NCI-H774 (cell line): ENCODE measurements around the gene KIF2C.
"Not testable (repeated sequence)": the region's sequence is repeated elsewhere in the genome, so short reads cannot be mapped to it uniquely, and the experiment has no call there.

Experiments used
- DNase-seq: peaks from one replicate; lab custom pipeline; 2025; lab: John Stamatoyannopoulos, UW

The KIF2C gene

GRCh38 chr1:44739307-44740178, at the start of gene KIF2C:
Gene KIF2C (plus strand): TSS chr1:44739837. CDS start chr1:44739933, 96 bp downstream.
- DNase-seq: peak; percentile 100

- DNase-seq: no peak
Observed at GRCh38 chr1:44693159-44693558, 46.5 kb upstream of the KIF2C start.

GRCh38 chr1:44693900-44694299, 45.7 kb upstream of the KIF2C start:
- DNase-seq: no peak

- no peak for DNase-seq
Observed at GRCh38 chr1:44694863-44695478, 44.7 kb upstream of the KIF2C start.

GRCh38 chr1:44695671-44696070, 44.0 kb upstream of the KIF2C start:
- DNase-seq: no peak

GRCh38 chr1:44696101-44696500, 43.5 kb upstream of the KIF2C start:
- no peak for DNase-seq

GRCh38 chr1:44696789-44697345, 42.8 kb upstream of the KIF2C start:
- no peak for DNase-seq

GRCh38 chr1:44698138-44698537, 41.5 kb upstream of the KIF2C start:
- no peak for DNase-seq

- not testable (repeated sequence) for DNase-seq
Observed at GRCh38 chr1:44699375-44699774, 40.3 kb upstream of the KIF2C start.

- no peak for DNase-seq
Observed at GRCh38 chr1:44700573-44700972, 39.1 kb upstream of the KIF2C start.

- no peak for DNase-seq
Observed at GRCh38 chr1:44701141-44701573, 38.5 kb upstream of the KIF2C start.

GRCh38 chr1:44705470-44705869, 34.2 kb upstream of the KIF2C start:
- no peak for DNase-seq

GRCh38 chr1:44705938-44706337, 33.7 kb upstream of the KIF2C start:
- no peak for DNase-seq

- DNase-seq: no peak
Observed at GRCh38 chr1:44707112-44707881, 32.3 kb upstream of the KIF2C start.

- DNase-seq: peak; percentile 62
Observed at GRCh38 chr1:44707959-44708831, 31.4 kb upstream of the KIF2C start.

- peak; percentile 78 for DNase-seq
Observed at GRCh38 chr1:44713321-44713781, 26.3 kb upstream of the KIF2C start.

- DNase-seq: no peak
Observed at GRCh38 chr1:44714532-44714931, 25.1 kb upstream of the KIF2C start.

- DNase-seq: peak; percentile 87
Observed at GRCh38 chr1:44714944-44715571, 24.6 kb upstream of the KIF2C start.

GRCh38 chr1:44717156-44717555, 22.5 kb upstream of the KIF2C start:
- no peak for DNase-seq

GRCh38 chr1:44717653-44718052, 22.0 kb upstream of the KIF2C start:
- DNase-seq: no peak

- no peak for DNase-seq
Observed at GRCh38 chr1:44718091-44718490, 21.5 kb upstream of the KIF2C start.
